ENCODE measurements around the gene PRICKLE4.

Gene PRICKLE4

GRCh38 chr6:41774841-41775240 lies 5.7 kb upstream of the PRICKLE4 start:
- no peak for DNase-seq

DNA sequence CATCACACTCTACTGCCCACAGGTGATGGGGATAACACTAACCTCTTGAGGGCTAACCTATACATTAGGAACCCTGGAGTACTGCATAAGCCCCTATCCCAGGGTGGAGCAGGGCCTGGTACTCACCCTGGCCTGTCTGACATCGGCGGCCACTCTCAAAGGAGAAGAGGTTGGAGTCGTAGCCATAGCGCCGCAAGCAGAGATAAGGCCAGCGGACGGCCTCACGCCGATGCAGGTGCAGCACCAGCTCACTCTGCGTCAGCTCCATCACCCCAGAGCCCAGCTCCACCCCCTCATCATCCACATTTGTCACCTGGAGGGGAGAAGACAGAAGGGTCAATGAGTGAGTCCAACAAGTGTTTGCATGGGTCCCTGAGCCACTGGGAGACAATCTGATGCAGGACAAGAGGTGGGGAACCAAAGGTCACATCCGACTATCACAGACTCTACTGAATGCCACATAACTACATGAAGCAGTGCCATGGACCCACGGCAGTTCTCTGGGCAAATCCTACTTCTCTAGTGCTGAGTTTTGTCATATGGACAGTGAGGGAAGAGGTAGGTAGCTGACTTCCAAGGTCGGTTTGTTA lies 5.2 kb upstream of the PRICKLE4 start:
- no peak for DNase-seq

GRCh38 chr6:41777551-41778285 lies 2.9 kb upstream of the PRICKLE4 start:
- peak; percentile 52 to 69 (median 53) for DNase-seq

DNA sequence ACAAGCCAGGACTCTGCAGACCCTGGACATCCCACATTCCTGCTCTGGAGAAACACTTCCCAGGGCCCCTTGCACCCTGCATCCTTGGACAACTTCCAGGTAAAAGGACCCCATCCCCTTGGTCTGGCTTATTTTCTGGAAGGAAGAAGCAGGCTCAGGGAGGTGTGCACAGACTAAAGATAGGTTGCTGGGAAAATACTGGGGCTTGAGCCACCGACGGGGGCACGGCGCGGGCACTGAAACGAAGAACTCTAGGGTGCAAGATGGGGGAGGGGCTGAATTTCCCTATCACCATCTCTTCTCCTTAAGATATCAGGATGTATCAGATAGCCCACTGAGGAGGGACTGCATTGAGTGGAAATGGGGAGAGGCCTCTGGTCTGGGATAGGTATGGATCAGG lies 1.7 kb upstream of the PRICKLE4 start:
- DNase-seq, result no peak

- no peak for DNase-seq
Observed at GRCh38 chr6:41779336-41779735, 1.2 kb upstream of the PRICKLE4 start.

DNA sequence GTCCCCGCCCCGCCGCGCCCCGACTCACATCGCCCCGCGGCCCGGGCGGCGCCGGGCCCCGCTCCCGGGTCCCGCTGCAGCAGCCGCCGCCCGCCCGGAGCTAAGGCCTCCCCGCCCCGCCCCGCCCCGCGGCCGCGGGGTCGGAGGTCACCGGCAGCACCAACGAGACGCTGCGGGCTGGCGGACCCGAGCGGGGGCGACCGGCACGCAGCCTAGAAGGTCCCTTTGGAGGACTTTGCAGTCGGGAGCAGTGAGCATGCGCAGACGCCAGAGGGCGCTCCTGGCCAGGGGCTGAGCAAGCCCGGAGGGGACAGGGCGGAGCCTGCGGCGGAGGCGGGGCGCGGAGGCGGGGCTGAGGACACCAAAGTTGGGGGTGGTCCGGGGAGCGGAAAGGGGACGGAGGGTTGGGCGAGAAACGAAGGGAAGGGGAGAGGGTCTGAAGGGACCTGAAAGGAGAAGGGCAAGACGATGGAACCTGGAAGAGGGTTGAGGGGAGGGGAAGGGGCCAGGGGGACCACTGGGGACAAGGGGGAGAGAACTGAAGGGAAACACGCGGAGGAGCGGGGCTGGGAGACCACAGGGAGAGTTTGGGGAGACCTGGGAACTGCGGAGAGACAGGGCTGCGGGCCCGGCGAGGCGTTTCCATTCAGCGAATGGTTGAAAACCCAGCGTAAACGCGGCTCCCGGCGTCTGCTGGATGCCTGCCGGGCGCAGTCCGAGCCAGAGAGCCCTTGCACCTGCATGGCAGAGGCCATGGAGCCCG lies 613 bp upstream of the PRICKLE4 start, which contains the start of gene FRS3:
TSS of gene FRS3 (minus strand) at position 113 of the 763 bp plus-strand sequence. CDS start 2,913 bp downstream, outside the sequence.
- peak; percentile 98 to 99 (median 98) for DNase-seq

GRCh38 chr6:41781366-41781730 lies 766 bp downstream of the PRICKLE4 start:
- no peak for DNase-seq

GRCh38 chr6:41783106-41783780 lies 2.7 kb downstream of the PRICKLE4 start:
- DNase-seq, result no peak

DNA sequence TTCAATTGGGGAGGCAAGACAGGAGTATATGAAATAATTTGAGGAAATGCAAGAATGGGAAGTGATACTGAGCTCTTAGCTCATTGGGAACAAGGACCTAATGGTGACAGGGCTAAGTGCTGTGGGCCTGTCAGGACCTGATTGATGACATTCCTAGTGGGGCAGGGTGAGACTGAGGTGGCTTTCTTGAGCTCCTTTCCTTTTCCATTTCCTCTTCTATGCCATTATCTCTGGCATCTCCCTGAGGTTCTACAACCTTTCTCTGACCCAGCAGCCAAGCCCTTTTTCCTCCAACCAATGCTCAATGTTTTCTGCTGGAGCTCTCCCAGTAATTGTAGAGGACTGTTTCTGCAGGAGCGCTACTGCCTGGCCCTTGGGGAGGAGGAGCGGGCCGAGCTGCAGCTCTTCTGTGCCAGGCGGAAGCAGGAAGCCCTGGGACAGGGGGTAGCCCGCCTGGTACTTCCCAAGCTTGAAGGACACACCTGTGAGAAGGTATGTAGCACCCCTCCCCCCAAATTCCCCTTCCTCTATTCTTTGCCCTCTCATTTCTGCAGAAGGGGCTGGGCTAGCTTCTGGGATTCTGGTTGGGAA lies 4.1 kb downstream of the PRICKLE4 start:
- DNase-seq, result peak; percentile 84 to 89 (median 86)

DNA sequence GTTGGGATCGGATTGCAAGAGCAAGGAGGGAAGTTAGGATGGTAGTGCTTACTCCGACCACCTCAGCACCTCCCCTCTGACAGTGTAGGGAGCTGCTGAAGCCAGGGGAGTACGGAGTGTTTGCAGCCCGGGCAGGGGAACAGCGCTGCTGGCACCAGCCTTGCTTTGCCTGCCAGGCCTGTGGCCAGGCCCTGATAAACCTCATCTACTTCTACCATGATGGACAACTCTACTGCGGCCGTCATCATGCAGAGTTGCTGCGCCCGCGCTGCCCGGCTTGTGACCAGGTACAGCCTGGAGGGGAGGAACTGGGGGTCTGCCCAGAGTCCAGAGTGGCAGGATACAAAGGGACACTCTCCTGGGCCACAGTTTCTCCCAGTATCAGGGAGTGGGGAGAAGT lies 4.7 kb downstream of the PRICKLE4 start:
- no peak for DNase-seq

GRCh38 chr6:41785689-41786450 lies 5.3 kb downstream of the PRICKLE4 start:
- DNase-seq, result no peak

- peak; percentile 85 to 97 (median 93) for DNase-seq
Observed at GRCh38 chr6:41786451-41787218, 6.1 kb downstream of the PRICKLE4 start.

DNA sequence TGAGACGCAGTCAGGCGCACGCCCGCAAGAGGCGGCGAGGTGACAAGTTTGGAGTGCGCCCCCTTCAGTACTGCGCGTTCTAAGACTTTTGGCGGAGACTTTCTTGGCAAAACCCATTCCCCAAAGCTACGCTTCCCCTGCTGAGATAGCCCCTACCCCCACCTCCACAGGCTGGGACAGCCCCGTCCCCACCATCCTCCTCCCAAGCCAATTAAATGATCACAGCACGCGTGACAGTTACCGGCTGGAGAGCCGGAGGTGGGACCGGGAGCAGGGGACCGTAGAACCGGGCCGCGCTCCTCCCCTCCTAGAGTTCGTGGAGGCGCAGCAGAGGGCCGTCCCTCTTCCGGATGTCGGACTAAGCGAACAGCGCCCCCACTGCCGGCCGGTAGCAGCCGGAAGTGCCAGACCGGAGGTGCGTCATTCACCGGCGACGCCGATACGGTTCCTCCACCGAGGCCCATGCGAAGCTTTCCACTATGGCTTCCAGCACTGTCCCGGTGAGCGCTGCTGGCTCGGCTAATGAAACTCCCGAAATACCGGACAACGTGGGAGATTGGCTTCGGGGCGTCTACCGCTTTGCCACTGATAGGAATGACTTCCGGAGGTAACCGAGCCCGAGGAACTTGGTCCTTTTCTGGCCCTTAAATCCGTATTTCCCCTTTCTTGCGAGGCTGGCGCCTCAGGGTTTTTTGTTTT lies 6.8 kb downstream of the PRICKLE4 start, which contains the start of gene TOMM6:
TSS of gene TOMM6 (plus strand) at position 476 of the 699 bp plus-strand sequence. CDS start at position 480, 4 bp downstream.
- peak; percentile 96 to 98 (median 97) for DNase-seq

GRCh38 chr6:41789390-41789724 lies 8.8 kb downstream of the PRICKLE4 start:
- no peak for DNase-seq

- DNase-seq, result peak; percentile 68 to 87 (median 73)
Observed at GRCh38 chr6:41790045-41790444, 9.5 kb downstream of the PRICKLE4 start.

GRCh38 chr6:41791305-41791704 lies 10.7 kb downstream of the PRICKLE4 start:
- DNase-seq, result no peak

DNA sequence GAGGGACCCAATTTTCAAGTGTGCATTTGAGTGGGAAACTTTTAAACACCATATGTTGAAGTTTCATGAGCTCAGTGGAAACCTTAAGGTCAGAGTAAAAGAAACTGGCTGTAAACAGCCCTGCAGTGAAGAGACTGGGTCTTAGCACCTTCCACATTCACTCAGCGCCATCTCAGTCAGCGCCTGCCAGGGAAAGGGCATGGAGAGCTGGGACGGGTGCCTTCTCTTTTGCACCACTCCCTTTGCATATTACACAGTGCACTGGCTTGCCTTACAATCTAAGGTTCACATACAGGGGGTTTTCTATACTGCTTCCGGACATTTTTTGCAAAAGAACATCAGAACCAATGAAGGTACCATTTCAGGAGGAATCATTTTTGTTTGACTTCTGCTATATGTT lies 11.4 kb downstream of the PRICKLE4 start:
- no peak for DNase-seq

DNA sequence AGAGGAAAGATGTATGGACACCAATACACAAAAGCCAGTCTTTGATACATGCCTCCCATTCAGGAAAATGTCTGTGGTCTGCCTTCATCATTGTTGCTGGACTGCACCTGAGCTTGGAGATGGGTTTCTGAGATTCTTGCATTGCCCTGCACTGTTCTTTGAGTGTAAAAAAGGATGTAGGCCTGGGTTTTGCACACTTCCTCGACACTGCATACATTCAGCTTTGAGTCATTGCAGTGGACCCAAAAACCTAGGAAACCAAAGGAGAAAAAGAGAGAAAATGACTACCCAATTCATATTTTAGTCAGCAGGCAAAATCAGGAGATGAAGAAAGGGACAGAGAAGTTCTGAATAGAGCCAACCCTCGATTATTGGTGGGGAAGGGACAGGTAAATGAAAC lies 15.9 kb downstream of the PRICKLE4 start:
- no peak for DNase-seq

DNA sequence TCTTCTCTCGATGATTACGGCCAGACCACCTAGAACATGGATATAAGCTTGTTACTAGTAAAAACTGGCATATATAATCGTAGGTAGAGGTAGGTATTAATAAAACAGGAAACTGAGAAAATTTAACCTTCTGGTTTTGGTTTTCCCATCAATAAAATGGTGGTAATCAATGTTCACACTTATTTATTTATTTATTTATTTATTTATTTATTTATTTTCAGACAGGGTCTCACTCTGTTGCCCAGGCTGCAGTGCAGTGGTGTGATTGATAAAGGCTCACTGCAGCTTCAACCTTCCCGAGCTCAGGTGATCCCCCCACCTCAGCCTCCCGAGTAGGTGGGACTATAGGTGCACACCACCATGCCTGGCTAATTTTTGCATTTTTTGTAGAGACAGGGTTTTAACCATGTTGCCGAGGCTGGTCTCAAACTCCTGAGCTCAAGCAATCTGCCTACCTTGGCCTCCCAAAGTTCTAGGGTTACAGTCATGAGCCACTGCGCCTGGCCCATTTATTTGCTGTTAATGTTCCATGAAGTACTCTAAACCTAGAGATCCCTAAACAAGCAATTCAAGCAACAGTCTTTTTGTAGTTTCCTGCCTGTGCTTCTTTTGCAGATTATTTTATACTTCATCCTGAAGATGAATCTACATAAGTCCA lies 18.4 kb downstream of the PRICKLE4 start:
- DNase-seq, result no peak

GRCh38 chr6:41799559-41799911 lies 19.0 kb downstream of the PRICKLE4 start:
- DNase-seq, result no peak

Measured in suppressor macrophage treated with lipopolysaccharide for 1 hour (primary cell).